Measurements from ENCODE around the gene YDJC. TPM values are rescaled to one million over a fixed set of nuclear protein-coding genes. Genes with fewer than 3 reads are reported as not detected.

The YDJC gene
- total and polyA plus RNA-seq, 9 of the 15 experiments (the other 6 are each of a cell fraction or from before 2014, with no cell fraction given), result 13.5 to 871 (median 164) TPM

DNA sequence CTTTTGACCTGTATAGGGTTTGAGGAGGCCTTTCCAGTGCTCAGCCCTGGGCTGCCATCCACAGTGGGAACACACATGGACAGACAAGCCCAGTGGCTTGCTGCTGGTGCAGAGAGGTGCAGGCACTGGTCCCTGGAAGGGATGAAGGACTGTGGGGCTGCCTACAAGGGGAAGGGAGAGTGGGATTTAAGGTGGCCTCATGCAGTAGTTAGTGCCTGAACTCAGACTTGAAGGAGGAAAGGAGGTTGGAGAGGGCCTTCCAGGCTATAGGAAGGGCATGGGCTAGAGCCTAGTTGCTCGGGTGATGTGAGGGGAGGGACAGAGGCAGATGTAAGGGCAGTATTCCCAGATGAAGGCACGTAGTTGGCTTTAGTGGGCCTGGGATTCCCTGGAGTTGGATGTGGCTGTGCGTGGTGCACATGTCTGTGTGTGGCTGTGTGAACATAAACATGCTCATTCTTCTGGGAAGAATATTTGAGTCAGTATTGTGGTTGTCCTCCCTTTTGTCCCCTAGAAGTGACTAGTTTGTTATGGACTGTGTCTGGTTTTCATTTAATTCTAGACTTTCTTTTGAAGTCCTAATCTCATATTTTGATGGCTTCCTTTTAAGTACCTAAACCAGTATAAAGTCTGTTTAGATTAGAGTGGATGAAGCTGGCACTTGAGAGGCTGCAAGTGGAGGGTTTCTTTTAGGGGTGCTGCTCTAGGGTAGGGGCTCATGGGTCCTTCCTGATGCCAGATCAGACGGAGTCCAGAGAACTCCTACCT lies 18.4 kb downstream of the YDJC start (continued):
- TF ChIP-seq, protein P1, sequence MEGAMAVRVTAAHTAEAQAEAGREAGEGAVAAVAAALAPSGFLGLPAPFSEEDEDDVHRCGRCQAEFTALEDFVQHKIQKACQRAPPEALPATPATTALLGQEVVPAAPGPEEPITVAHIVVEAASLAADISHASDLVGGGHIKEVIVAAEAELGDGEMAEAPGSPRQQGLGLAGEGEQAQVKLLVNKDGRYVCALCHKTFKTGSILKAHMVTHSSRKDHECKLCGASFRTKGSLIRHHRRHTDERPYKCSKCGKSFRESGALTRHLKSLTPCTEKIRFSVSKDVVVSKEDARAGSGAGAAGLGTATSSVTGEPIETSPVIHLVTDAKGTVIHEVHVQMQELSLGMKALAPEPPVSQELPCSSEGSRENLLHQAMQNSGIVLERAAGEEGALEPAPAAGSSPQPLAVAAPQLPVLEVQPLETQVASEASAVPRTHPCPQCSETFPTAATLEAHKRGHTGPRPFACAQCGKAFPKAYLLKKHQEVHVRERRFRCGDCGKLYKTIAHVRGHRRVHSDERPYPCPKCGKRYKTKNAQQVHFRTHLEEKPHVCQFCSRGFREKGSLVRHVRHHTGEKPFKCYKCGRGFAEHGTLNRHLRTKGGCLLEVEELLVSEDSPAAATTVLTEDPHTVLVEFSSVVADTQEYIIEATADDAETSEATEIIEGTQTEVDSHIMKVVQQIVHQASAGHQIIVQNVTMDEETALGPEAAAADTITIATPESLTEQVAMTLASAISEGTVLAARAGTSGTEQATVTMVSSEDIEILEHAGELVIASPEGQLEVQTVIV (CRISPR knock-in tag; IDR thresholded peaks at IDR 0.05; ENCODE audit: borderline replicate concordance), result no peak
- TF ChIP-seq KLF13 (tag; IDR thresholded peaks at IDR 0.05; ENCODE audit: borderline replicate concordance, low read depth) (0 out of 2 replicates have a peak, but pooled peaks have one; percentile 34), RCOR1 (IDR thresholded peaks at IDR 0.05; ENCODE audit: borderline replicate concordance in 1 of 2, low read depth in 2 of 2, low read length in 2 of 2) (no peak), ZEB2 (IDR thresholded peaks at IDR 0.05) (no peak), HSF4 (CRISPR knock-in tag; IDR thresholded peaks at IDR 0.05; ENCODE audit: borderline replicate concordance) (no peak), TFAM (CRISPR knock-in tag; conservative IDR thresholded peaks at IDR 0.05) (no peak), BACH1 (tag; IDR thresholded peaks at IDR 0.05) (no peak), THRAP3 (IDR thresholded peaks at IDR 0.05; ENCODE audit: borderline replicate concordance) (no peak), NRF1 (conservative IDR thresholded peaks at IDR 0.05 in 1 of 2, IDR thresholded peaks at IDR 0.05 in 1 of 2) (no peak), ZNF316 (IDR thresholded peaks at IDR 0.05) (no peak), CBX1 (IDR thresholded peaks at IDR 0.05; ENCODE audit: low read depth) (no peak), IRF2 (CRISPR knock-in tag; IDR thresholded peaks at IDR 0.05) (peak; percentile 65), ZNF436 (CRISPR knock-in tag; IDR thresholded peaks at IDR 0.05) (peak; percentile 18; the same call in 1 of the 2 replicates), RFX1 (IDR thresholded peaks at IDR 0.05) (no peak)
- TF ChIP-seq, protein P2, sequence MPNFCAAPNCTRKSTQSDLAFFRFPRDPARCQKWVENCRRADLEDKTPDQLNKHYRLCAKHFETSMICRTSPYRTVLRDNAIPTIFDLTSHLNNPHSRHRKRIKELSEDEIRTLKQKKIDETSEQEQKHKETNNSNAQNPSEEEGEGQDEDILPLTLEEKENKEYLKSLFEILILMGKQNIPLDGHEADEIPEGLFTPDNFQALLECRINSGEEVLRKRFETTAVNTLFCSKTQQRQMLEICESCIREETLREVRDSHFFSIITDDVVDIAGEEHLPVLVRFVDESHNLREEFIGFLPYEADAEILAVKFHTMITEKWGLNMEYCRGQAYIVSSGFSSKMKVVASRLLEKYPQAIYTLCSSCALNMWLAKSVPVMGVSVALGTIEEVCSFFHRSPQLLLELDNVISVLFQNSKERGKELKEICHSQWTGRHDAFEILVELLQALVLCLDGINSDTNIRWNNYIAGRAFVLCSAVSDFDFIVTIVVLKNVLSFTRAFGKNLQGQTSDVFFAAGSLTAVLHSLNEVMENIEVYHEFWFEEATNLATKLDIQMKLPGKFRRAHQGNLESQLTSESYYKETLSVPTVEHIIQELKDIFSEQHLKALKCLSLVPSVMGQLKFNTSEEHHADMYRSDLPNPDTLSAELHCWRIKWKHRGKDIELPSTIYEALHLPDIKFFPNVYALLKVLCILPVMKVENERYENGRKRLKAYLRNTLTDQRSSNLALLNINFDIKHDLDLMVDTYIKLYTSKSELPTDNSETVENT (CRISPR knock-in tag; IDR thresholded peaks at IDR 0.05), result no peak

Data from K562 (cell line).